ENCODE measurements around the gene ZBTB20.

DNA sequence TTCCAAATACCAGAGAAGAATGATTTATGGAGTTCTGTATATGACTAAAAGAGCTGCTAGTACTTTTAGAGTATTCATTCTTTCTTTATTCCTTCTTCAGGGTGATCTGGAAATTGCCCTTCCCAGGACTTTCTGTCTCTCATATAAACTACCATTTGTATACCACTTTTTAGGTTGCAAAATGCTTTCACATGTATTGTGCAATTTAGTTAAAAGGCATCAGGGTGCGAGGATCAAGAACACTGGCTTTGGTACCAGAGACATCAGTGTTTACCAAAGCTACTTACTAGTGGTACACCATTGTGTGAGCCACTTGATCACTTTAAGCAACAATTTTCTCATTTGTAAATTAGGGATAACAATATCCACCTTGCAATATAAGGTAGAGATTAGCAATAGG lies 601.9 kb downstream of the ZBTB20 start:
- TF ChIP-seq POLR2AphosphoS5 (IDR thresholded peaks at IDR 0.05), result no peak
- TF ChIP-seq, protein P1, sequence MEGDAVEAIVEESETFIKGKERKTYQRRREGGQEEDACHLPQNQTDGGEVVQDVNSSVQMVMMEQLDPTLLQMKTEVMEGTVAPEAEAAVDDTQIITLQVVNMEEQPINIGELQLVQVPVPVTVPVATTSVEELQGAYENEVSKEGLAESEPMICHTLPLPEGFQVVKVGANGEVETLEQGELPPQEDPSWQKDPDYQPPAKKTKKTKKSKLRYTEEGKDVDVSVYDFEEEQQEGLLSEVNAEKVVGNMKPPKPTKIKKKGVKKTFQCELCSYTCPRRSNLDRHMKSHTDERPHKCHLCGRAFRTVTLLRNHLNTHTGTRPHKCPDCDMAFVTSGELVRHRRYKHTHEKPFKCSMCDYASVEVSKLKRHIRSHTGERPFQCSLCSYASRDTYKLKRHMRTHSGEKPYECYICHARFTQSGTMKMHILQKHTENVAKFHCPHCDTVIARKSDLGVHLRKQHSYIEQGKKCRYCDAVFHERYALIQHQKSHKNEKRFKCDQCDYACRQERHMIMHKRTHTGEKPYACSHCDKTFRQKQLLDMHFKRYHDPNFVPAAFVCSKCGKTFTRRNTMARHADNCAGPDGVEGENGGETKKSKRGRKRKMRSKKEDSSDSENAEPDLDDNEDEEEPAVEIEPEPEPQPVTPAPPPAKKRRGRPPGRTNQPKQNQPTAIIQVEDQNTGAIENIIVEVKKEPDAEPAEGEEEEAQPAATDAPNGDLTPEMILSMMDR (IDR thresholded peaks at IDR 0.05), result no peak
- TF ChIP-seq EP300 (IDR thresholded peaks at IDR 0.05), result no peak

All from stomach (tissue), 4 donors.